GM23338 (cell line): Measurements from ENCODE around the gene PLET1. TPM values are rescaled to one million over a fixed set of nuclear protein-coding genes. Genes with fewer than 3 reads are reported as not detected.

Source experiments
- ATAC-seq: fragments of 200-7000 bp; cut with Tn5 transposase; 3 replicates; pipeline ENCODE4 v1.9.1; 2020
- DNase-seq: peaks from one replicate; pipeline ENCODE4 v3.0.0-alpha.2; 2015; ENCODE audit warnings: low spot score
- H2AFZ ChIP-seq: fragments of 200-600 bp; sonication (generic); 2 replicates; pipeline ENCODE4 v1.8.0; 2016; ENCODE audit warnings: antibody characterized with exemption, mild to moderate bottlenecking, moderate library complexity
- H3F3A ChIP-seq: fragments of 200-600 bp; sonication (generic); replicated peaks from 2 replicates; pipeline ENCODE4 v1.8.0; 2017; ENCODE audit warnings: antibody characterized with exemption, mixed run types, low read depth
- H3K27ac ChIP-seq: fragments of 200-600 bp; sonication (generic); 2 replicates; pipeline ENCODE4 v1.6.1; 2016; ENCODE audit warnings: low read depth
- H3K27me3 ChIP-seq: fragments of 200-600 bp; sonication (generic); 2 replicates; pipeline ENCODE4 v1.8.0; 2016; ENCODE audit warnings: mild to moderate bottlenecking, mixed run types, moderate library complexity; ENCODE audit not compliant: insufficient read depth
- H3K36me3 ChIP-seq: fragments of 200-600 bp; sonication (generic); 2 replicates; pipeline ENCODE4 v1.8.0; 2016; ENCODE audit warnings: mild to moderate bottlenecking; ENCODE audit not compliant: insufficient read depth
- H3K4me1 ChIP-seq: fragments of 200-600 bp; sonication (generic); 2 replicates; pipeline ENCODE4 v1.8.0; 2016; ENCODE audit warnings: mild to moderate bottlenecking, moderate library complexity; ENCODE audit not compliant: insufficient read depth
- H3K4me2 ChIP-seq: fragments of 200-600 bp; sonication (generic); 2 replicates; pipeline ENCODE4 v1.7.1; 2017; ENCODE audit warnings: mixed run types
- H3K4me3 ChIP-seq: fragments of 200-600 bp; sonication (generic); 2 replicates; pipeline ENCODE4 v1.6.1; 2016; ENCODE audit warnings: mixed run types
- H3K79me2 ChIP-seq: fragments of 200-600 bp; sonication (generic); replicated peaks from 2 replicates; pipeline ENCODE4 v1.8.0; 2017; ENCODE audit warnings: mild to moderate bottlenecking; ENCODE audit not compliant: insufficient read depth
- H3K9me2 ChIP-seq: fragments of 200-600 bp; sonication (generic); 2 replicates; pipeline ENCODE4 v1.8.0; 2017; ENCODE audit not compliant: insufficient read depth
- H4K20me1 ChIP-seq: fragments of 200-600 bp; sonication (generic); replicated peaks from 2 replicates; pipeline ENCODE4 v1.8.0; 2017; ENCODE audit warnings: mild to moderate bottlenecking; ENCODE audit not compliant: insufficient read depth
- H3K27ac Mint-ChIP-seq: 2 replicates; pipeline ENCODE4 v1.8.0; 2020; ENCODE audit warnings: inconsistent platforms, mild to moderate bottlenecking, moderate library complexity, mixed read lengths
- H3K27me3 Mint-ChIP-seq: 3 replicates; pipeline ENCODE4 v1.8.0; 2022; ENCODE audit warnings: low read depth, mild to moderate bottlenecking, moderate library complexity, mixed read lengths, inconsistent platforms; ENCODE audit not compliant: insufficient read depth, poor library complexity
- H3K36me3 Mint-ChIP-seq: 3 replicates; pipeline ENCODE4 v1.8.0; 2021; ENCODE audit warnings: low read depth, mild to moderate bottlenecking, inconsistent platforms, moderate library complexity, mixed read lengths
- H3K4me1 Mint-ChIP-seq: 3 replicates; pipeline ENCODE4 v1.8.0; 2020; ENCODE audit warnings: mild to moderate bottlenecking, inconsistent platforms, mixed read lengths
- H3K4me3 Mint-ChIP-seq: 3 replicates; pipeline ENCODE4 v1.8.0; 2021; ENCODE audit warnings: moderate library complexity, mild to moderate bottlenecking, inconsistent platforms, mixed read lengths
- H3K9me3 Mint-ChIP-seq: 3 replicates; pipeline ENCODE4 v1.8.0; 2020; ENCODE audit warnings: moderate library complexity, mild to moderate bottlenecking, inconsistent platforms, mixed read lengths
- CREB1 ChIP-seq: fragments of 250-450 bp; sonication (Bioruptor Pico); IDR thresholded peaks from 2 replicates; pipeline ENCODE4 v1.5.0; 2020; ENCODE audit warnings: low read depth, mild to moderate bottlenecking, moderate library complexity
- EZH2 ChIP-seq: fragments of 200-600 bp; sonication (generic); IDR thresholded peaks from one replicate; pipeline ENCODE4 v1.8.0; 2017; ENCODE audit warnings: antibody characterized with exemption, mild to moderate bottlenecking, low read depth; ENCODE audit not compliant: unreplicated experiment
- EZH2phosphoT487 ChIP-seq: fragments of 200-600 bp; sonication (generic); IDR thresholded peaks from one replicate; pipeline ENCODE4 v1.8.1; 2018; ENCODE audit warnings: antibody characterized with exemption; ENCODE audit not compliant: unreplicated experiment
- JUNB ChIP-seq: IDR thresholded peaks from one replicate; pipeline ENCODE4 v1.6.1; 2016; ENCODE audit warnings: antibody characterized with exemption; ENCODE audit not compliant: unreplicated experiment
- NANOG ChIP-seq: IDR thresholded peaks from 2 replicates; pipeline ENCODE4 v1.6.1; 2016; ENCODE audit warnings: antibody characterized with exemption, borderline replicate concordance
- POLR2AphosphoS5 ChIP-seq: IDR thresholded peaks from 2 replicates; pipeline ENCODE4 v1.6.1; 2016; ENCODE audit warnings: antibody characterized with exemption, low read depth
- STAT1 ChIP-seq: IDR thresholded peaks from one replicate; pipeline ENCODE4 v1.6.1; 2016; ENCODE audit warnings: antibody characterized with exemption; ENCODE audit not compliant: unreplicated experiment
- ZNF114 ChIP-seq: fragments of 250-450 bp; sonication (Bioruptor Pico); IDR thresholded peaks from 2 replicates; pipeline ENCODE4 v1.5.0; 2020; ENCODE audit warnings: mild to moderate bottlenecking, moderate library complexity
- ZNF331 ChIP-seq: fragments of 250-450 bp; sonication (Bioruptor Pico); IDR thresholded peaks from 2 replicates; pipeline ENCODE4 v1.5.0; 2020; ENCODE audit warnings: low read depth, mild to moderate bottlenecking, moderate library complexity
- polyA plus RNA-seq: library from polyadenylated mRNA; unstranded; fragments of >200 nt; fragmentation: Nextera tagmentation; extraction: Ambion mirVana; gene quantifications from 2 replicates; pipeline ENCODE4 v1.2.1, GENCODE V29; 2016
- total RNA-seq: library from RNA; depleted of rRNA; stranded (reverse); fragments of >200 nt; shearing (Covaris generic); gene quantifications from 2 replicates; pipeline ENCODE4 v1.2.3, GENCODE V29; 2014
- TF ChIP-seq, protein P1 (sequence below): IDR thresholded peaks from 2 replicates; pipeline ENCODE4 v1.6.1; 2016; ENCODE audit warnings: antibody characterized with exemption
- TF ChIP-seq, protein P2 (sequence below): fragments of 250-450 bp; sonication (Bioruptor Pico); IDR thresholded peaks from 2 replicates; pipeline ENCODE4 v1.5.0; 2020; ENCODE audit warnings: mild to moderate bottlenecking, moderate library complexity
- TF ChIP-seq, protein P3 (sequence below), 2 experiments: fragments of 200-600 bp in 1 of 2; sonication (generic) in 1 of 2; conservative IDR thresholded peaks; 2 replicates each; pipeline versions ENCODE4 v1.5.1 to v1.6.1; 2016 to 2017; ENCODE audit warnings: antibody characterized with exemption in 2 of 2, low read depth in 2 of 2, mild to moderate bottlenecking in 2 of 2, moderate library complexity in 1 of 2
- TF ChIP-seq, protein P4 (sequence below): IDR thresholded peaks from one replicate; pipeline ENCODE4 v1.6.1; 2018; ENCODE audit warnings: antibody characterized with exemption; ENCODE audit not compliant: unreplicated experiment

PLET1 gene
- total and polyA plus RNA-seq, 2 experiments from 2014 or later: not detected

DNA sequence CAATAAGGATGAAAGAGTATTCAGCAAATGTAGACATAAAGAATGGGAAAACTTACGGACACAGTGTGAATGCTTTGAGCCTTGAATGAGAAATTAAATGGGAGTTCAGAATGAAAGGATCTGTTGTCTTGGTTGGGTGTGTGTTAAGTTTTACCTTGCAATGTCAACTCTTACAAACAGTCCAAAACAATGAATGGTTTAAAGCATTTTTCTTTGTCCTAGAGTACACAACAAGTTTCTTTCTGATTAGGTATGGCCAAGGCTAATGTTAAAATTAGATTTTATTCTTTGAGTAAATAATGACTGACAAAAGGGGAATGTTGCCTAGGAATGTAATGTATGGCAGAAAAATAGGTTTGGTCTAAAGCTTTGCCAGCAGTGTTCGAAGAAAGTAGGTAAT, 32.0 kb downstream of the PLET1 start:
- Histone ChIP-seq H4K20me1 (peaks cover 5% of the 10 kb centered on the region; the same call in 1 of the 2 replicates), H2AFZ (no peak overlapping the region), H3F3A (no peaks in the 10 kb centered on the region), H3K79me2 (peaks cover 35% of the 10 kb centered on the region), H3K36me3 (peaks cover 15% of the 10 kb centered on the region; the same call in 1 of the 2 replicates), H3K4me3 (no peak overlapping the region), H3K4me2 (no peak overlapping the region), H3K27ac (no peak overlapping the region), H3K9me2 (no peaks in the 10 kb centered on the region), H3K4me1 (peaks cover 7% of the 10 kb centered on the region), H3K27me3 (no peaks in the 10 kb centered on the region)
- Mint-ChIP-seq H3K27ac (no peak overlapping the region), H3K36me3 (peaks cover 15% of the 10 kb centered on the region; the same call in 2 of the 3 replicates), H3K4me1 (peaks cover 12% of the 10 kb centered on the region), H3K4me3 (no peak overlapping the region), H3K27me3 (peaks cover 8% of the 10 kb centered on the region), H3K9me3 (no peaks in the 10 kb centered on the region)
- ATAC-seq (no peak), DNase-seq (no peak)
- TF ChIP-seq, protein P1, sequence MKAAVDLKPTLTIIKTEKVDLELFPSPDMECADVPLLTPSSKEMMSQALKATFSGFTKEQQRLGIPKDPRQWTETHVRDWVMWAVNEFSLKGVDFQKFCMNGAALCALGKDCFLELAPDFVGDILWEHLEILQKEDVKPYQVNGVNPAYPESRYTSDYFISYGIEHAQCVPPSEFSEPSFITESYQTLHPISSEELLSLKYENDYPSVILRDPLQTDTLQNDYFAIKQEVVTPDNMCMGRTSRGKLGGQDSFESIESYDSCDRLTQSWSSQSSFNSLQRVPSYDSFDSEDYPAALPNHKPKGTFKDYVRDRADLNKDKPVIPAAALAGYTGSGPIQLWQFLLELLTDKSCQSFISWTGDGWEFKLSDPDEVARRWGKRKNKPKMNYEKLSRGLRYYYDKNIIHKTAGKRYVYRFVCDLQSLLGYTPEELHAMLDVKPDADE: no peak
- TF ChIP-seq JUNB (no peak), ZNF331 (CRISPR knock-in tag) (no peak), POLR2AphosphoS5 (no peak), EZH2phosphoT487 (no peak), STAT1 (no peak), CREB1 (CRISPR knock-in tag) (no peak), EZH2 (no peak), ZNF114 (CRISPR knock-in tag) (no peak), NANOG (no peak)
- TF ChIP-seq, protein P2, sequence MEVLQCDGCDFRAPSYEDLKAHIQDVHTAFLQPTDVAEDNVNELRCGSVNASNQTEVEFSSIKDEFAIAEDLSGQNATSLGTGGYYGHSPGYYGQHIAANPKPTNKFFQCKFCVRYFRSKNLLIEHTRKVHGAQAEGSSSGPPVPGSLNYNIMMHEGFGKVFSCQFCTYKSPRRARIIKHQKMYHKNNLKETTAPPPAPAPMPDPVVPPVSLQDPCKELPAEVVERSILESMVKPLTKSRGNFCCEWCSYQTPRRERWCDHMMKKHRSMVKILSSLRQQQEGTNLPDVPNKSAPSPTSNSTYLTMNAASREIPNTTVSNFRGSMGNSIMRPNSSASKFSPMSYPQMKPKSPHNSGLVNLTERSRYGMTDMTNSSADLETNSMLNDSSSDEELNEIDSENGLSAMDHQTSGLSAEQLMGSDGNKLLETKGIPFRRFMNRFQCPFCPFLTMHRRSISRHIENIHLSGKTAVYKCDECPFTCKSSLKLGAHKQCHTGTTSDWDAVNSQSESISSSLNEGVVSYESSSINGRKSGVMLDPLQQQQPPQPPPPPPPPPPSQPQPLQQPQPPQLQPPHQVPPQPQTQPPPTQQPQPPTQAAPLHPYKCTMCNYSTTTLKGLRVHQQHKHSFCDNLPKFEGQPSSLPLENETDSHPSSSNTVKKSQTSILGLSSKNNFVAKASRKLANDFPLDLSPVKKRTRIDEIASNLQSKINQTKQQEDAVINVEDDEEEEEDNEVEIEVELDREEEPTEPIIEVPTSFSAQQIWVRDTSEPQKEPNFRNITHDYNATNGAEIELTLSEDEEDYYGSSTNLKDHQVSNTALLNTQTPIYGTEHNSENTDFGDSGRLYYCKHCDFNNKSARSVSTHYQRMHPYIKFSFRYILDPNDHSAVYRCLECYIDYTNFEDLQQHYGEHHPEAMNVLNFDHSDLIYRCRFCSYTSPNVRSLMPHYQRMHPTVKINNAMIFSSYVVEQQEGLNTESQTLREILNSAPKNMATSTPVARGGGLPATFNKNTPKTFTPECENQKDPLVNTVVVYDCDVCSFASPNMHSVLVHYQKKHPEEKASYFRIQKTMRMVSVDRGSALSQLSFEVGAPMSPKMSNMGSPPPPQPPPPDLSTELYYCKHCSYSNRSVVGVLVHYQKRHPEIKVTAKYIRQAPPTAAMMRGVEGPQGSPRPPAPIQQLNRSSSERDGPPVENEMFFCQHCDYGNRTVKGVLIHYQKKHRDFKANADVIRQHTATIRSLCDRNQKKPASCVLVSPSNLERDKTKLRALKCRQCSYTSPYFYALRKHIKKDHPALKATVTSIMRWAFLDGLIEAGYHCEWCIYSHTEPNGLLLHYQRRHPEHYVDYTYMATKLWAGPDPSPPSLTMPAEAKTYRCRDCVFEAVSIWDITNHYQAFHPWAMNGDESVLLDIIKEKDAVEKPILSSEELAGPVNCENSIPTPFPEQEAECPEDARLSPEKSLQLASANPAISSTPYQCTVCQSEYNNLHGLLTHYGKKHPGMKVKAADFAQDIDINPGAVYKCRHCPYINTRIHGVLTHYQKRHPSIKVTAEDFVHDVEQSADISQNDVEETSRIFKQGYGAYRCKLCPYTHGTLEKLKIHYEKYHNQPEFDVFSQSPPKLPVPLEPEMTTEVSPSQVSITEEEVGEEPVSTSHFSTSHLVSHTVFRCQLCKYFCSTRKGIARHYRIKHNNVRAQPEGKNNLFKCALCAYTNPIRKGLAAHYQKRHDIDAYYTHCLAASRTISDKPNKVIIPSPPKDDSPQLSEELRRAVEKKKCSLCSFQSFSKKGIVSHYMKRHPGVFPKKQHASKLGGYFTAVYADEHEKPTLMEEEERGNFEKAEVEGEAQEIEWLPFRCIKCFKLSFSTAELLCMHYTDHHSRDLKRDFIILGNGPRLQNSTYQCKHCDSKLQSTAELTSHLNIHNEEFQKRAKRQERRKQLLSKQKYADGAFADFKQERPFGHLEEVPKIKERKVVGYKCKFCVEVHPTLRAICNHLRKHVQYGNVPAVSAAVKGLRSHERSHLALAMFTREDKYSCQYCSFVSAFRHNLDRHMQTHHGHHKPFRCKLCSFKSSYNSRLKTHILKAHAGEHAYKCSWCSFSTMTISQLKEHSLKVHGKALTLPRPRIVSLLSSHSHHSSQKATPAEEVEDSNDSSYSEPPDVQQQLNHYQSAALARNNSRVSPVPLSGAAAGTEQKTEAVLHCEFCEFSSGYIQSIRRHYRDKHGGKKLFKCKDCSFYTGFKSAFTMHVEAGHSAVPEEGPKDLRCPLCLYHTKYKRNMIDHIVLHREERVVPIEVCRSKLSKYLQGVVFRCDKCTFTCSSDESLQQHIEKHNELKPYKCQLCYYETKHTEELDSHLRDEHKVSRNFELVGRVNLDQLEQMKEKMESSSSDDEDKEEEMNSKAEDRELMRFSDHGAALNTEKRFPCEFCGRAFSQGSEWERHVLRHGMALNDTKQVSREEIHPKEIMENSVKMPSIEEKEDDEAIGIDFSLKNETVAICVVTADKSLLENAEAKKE (CRISPR knock-in tag): no peak
- TF ChIP-seq, protein P3, sequence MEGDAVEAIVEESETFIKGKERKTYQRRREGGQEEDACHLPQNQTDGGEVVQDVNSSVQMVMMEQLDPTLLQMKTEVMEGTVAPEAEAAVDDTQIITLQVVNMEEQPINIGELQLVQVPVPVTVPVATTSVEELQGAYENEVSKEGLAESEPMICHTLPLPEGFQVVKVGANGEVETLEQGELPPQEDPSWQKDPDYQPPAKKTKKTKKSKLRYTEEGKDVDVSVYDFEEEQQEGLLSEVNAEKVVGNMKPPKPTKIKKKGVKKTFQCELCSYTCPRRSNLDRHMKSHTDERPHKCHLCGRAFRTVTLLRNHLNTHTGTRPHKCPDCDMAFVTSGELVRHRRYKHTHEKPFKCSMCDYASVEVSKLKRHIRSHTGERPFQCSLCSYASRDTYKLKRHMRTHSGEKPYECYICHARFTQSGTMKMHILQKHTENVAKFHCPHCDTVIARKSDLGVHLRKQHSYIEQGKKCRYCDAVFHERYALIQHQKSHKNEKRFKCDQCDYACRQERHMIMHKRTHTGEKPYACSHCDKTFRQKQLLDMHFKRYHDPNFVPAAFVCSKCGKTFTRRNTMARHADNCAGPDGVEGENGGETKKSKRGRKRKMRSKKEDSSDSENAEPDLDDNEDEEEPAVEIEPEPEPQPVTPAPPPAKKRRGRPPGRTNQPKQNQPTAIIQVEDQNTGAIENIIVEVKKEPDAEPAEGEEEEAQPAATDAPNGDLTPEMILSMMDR (conservative IDR thresholded peaks at IDR 0.05; ENCODE audit: low read depth in 2 of 2): no peak
- TF ChIP-seq, protein P4, sequence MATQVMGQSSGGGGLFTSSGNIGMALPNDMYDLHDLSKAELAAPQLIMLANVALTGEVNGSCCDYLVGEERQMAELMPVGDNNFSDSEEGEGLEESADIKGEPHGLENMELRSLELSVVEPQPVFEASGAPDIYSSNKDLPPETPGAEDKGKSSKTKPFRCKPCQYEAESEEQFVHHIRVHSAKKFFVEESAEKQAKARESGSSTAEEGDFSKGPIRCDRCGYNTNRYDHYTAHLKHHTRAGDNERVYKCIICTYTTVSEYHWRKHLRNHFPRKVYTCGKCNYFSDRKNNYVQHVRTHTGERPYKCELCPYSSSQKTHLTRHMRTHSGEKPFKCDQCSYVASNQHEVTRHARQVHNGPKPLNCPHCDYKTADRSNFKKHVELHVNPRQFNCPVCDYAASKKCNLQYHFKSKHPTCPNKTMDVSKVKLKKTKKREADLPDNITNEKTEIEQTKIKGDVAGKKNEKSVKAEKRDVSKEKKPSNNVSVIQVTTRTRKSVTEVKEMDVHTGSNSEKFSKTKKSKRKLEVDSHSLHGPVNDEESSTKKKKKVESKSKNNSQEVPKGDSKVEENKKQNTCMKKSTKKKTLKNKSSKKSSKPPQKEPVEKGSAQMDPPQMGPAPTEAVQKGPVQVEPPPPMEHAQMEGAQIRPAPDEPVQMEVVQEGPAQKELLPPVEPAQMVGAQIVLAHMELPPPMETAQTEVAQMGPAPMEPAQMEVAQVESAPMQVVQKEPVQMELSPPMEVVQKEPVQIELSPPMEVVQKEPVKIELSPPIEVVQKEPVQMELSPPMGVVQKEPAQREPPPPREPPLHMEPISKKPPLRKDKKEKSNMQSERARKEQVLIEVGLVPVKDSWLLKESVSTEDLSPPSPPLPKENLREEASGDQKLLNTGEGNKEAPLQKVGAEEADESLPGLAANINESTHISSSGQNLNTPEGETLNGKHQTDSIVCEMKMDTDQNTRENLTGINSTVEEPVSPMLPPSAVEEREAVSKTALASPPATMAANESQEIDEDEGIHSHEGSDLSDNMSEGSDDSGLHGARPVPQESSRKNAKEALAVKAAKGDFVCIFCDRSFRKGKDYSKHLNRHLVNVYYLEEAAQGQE: no peak
